ENCODE data around the gene INA.

Gene INA

DNA sequence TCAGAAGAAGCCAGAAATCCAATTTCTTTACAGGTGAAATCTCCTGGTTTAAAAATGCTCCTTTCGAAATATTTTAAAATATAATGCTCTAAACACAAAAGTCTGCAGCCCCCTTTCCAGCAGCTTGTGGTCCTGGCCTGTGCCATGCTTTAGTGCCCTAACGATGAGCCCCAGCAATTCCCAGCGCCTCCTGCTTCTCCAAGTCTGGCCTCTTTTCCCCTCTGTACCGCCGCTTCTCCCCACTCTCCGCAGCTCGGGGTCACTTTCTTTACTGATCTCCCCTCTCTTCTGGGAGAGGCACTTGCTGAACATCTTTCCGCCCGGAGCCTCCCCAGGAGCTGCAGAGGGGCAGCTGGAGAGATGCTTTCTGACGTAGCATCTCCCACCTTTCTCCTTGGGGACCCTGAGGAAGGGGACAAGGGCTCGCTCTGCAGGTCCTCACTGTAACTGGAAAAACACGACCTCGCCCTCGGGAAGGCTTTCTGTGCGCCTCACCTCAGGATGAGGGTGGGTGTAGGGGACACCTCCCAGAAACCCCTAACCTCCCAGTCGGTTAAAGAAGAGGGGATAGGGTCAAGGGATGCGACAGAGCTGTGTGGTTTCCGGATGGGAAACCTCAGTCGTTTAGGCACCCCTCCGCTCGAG lies 565 bp upstream of the INA start:
- DNase-seq (ENCODE audit: low spot score) = no peak

DNA sequence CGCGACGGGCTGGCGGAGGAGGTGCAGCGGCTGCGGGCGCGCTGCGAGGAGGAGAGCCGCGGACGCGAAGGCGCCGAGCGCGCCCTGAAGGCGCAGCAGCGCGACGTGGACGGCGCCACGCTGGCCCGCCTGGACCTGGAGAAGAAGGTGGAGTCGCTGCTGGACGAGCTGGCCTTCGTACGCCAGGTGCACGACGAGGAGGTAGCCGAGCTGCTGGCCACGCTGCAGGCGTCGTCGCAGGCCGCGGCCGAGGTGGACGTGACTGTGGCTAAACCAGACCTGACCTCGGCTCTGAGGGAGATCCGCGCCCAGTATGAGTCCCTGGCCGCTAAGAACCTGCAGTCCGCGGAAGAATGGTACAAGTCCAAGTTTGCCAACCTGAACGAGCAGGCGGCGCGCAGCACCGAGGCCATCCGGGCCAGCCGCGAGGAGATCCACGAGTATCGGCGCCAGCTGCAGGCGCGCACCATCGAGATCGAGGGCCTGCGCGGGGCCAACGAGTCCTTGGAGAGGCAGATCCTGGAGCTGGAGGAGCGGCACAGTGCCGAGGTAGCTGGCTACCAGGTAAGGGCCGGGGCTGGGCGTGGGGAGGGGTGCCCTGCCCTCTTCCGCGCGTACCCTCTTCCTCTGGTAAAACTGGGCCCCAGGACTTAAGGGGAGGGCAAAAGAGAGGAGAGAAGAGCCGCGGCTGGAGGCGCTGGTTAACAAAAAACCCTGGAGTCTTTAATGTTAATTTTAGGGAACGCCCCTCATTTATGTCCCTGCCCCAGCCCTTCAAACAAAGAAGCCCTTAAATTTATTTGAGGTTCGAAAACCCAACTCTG lies 987 bp downstream of the INA start:
- DNase-seq (ENCODE audit: low spot score) = no peak

DNA sequence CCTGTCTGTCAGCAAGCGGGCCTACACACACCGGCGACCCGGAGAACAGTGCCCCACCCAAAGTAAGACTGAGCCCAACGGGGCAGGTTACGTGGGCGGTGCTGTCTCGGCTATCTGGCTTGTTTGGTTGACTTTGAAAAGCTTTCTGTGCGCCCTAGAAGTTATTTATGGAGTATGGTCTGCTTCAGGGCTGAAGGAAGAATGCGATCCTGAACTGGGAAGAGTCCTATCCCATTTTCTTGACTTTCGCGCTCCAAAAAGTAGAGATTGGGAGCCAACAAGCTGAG lies 1.5 kb downstream of the INA start:
- DNase-seq (ENCODE audit: low spot score) = no peak

DNA sequence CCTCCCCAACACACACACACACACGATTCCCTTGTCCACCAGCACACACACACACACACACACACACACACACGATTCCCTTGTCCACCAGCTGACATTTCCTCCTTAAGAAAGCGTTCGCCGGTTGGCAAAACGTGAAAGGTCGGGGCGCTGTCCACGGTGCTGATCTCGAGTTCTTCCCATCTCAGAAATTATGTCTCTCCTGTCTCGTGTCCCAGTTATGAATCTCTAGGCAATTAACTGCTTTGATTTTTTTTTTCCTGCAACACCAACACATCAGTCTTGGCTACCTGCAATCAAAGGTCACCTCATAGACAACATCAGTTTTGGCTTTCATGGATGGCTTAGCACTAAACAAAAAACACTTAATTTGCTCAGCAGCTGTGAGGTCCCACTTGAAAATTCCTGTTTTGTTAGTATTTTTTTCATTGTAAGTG lies 1.9 kb downstream of the INA start:
- DNase-seq (ENCODE audit: low spot score) = peak; percentile 39

DNA sequence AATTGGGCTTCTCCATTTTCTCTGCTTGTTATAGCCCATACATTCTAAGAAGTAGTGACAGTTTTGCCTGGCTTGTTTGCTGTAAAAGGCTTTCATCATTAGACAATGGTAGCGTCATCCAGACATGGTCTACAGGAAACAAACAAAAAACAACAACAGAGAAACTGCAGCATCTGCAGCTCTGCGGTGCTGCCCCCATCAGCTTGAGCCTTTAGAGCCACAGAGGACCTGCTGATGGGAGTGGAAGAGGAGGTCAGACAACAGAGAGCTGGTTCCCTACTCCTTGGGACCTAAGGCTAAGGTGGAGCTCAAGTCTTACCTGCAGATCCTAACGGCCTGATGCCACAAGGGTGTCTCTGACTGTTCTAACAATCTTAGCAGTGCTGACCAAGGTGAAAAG lies 3.1 kb downstream of the INA start:
- no peak for DNase-seq (ENCODE audit: low spot score)

DNA sequence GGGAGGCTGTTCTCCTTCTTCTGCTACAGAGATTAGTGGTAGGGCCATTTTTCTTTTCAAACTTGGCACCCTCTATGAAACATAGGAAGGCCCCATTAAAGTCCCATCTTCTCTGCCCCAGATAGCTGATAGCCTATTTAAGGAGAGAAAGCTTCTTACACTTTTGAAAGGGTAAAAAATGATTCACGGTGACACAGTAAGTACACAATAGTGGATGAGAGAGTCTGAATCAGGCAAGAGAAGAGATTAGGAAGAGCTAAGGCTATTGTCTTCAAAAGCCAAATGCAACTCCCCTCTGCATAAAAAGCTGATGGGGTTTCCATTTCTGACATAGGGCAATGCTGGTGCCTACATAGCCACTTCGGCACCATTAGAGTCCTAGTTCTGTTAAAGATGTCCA lies 3.6 kb downstream of the INA start:
- DNase-seq (ENCODE audit: low spot score) = no peak

DNA sequence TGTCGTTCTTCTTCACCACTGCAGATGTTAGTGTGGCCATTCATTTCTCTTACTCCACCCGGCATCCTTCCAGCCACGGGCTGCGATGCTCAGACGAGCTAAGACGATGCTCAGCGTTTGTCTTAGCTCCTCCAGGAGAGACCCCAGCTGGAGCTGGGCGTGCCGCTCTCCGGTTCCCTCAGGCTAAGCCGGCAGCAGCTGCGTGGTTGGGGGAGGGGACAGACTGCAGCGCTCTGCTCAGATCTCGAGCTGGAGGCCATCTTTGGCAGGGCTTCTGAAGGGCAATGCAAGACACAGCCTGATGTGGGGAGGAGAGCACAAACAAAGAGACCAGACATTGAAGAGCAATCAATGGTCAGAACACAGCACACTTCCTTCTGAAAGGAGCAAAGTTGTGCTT lies 4.8 kb downstream of the INA start:
- no peak for DNase-seq (ENCODE audit: low spot score)

DNA sequence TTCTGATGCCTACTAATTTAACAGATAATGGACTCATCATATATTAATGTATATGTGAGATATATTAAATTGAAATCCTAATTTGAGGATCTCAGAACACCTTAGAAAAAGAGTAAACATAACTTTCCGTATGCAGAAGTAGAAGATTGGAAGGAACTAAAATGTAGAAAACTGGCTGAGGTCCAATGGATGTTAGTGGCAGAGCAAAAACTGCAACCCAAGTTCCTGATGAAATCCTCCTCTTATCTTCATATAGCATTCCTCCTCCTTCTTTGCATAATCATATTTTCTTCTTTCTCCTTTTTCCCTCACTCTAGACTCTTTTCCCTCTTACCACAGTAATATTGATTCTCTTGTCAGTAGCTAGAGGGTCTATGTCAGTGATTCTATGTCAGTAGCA lies 6.0 kb downstream of the INA start:
- DNase-seq (ENCODE audit: low spot score) = no peak

DNA sequence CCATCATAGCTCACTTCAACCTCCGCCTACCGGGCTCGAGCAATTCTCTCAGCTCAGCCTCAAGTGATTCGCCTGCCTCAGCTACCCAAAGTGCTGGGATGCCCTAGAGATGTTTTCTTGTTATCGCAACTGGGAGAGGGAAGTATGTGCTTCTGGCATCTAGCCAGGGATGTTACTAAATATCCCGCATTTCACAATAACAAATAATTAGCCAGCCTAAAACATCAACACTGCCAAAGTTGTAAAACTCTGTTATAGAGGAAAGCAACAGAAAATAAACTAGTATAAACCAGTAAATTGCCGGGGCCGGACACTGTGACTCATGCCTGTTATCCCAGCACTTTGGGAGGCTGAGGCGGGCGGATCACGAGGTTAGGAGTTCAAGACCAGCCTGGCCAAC lies 7.2 kb downstream of the INA start:
- DNase-seq (ENCODE audit: low spot score) = no peak

DNA sequence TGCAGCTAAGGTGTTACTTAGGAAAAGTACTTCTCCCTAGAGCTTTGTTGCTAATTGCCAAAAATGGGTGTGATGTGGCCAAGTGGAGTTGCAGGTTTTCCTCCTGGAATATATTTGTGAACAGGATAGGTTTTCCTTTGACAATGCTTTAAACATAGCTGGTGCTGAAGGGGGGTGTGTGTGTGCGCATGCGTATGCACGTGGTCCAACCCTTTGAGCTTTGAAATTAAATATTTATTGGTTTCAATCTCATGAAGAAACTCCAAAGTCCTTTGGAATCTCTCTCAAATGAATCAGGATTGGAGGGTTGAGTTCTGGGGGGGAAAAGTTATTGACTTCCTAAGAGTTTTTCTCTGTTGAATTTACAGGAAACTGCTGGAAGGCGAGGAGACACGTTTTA lies 11.1 kb downstream of the INA start:
- no peak for DNase-seq (ENCODE audit: low spot score)

DNA sequence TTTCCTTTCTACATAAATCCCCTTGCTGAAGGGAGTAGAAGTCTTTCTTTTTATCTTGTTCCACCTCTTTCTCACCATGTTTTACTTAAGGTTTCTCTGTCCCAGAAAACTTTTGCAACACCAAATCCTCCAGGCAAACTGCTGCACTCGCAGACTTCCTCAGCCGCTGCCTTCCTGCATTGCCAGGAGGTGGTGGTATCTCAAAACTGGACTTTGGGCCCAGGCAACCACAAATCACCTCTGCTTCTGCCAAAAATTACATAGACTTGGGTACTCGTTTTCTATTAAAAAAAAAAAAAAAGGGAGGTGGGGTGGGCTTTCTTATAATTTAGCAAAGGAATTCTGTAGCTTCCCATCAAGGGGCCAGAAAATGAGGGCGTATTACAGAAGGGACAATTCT lies 14.7 kb downstream of the INA start:
- no peak for DNase-seq (ENCODE audit: low spot score)

DNA sequence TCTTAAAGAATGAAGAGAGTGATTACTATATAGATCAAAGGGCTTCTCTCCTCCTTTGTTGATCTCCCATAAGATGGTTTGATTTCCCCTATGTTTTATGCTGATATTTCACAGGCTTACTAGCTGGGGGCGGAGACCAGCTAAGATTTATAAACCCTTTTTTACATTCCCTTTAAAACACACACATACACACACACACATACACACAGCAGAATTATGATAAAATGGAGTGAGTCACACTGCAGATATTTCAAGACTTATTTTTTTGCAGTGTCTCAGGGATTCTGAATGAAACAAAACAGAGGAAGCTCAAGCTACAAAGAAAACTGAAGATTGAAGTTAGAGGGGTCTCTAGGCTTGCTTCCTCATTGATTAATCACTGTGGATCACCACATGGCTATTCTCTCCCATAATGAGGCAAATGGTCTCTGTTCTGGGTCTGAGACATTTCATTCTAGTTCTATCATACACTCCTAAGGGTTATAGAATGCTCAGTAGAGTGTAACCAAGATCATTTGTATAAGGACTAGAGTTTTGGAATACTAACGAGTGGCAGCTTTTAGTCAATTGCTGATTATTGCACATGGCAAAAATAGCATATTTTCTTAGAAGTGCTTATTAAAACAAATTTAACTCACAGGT lies 18.6 kb downstream of the INA start:
- peak; percentile 52 for DNase-seq (ENCODE audit: low spot score)

DNA sequence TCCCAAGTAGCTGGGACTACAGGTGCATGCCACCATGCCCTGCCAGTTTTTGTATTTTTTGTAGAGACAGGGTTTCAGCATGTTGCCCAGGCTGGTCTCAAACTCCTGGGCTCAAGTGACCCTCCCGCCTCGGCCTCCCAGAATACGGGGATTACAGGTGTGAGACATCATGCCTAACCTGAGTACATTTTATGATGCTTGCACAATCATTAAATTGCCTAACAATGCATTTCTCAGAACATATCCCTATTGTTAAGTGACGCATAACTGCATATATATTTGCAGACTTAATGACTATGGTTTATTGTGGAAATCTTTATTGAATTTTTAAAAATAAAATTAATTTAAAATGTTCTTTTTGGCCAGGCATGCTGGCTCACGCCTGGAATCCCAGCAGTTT lies 30.7 kb downstream of the INA start:
- no peak for DNase-seq (ENCODE audit: low spot score)

DNA sequence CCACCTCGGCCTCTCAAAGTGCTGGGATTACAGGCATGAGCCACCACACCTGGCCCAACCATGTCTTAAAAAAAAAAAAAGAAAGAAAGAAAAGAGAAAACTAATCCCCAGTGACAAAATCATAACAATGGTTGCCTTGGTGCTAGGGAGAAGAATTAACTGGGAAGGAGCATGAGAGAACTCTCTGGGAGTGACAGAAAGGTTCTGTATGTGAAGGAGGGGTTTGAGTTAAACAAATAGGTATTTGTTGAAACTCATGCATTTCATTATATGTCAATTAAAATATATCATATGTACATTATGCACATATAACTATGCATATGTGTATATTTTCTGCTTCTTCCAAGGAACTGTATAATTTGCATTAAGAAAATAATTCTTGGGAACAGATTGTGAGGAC lies 33.3 kb downstream of the INA start:
- DNase-seq (ENCODE audit: low spot score) = no peak

DNA sequence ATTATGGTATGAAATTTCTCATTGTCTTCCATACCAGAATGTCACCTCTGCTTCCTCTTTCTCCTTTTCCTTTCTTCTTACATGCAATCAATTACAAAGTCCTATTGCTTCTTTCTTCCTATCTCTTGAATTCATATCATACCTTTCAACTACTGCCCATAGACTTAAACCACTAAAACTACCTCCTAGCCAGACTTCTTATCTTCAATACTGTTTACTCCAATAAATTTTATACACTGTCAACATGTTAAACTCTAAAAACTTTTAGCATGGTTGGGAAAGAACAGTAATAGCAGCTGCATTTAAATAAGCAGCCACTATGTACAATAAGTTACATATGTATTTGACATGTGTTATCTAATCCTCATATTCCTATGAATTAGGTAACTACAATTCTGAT lies 39.1 kb downstream of the INA start:
- DNase-seq (ENCODE audit: low spot score) = no peak

DNA sequence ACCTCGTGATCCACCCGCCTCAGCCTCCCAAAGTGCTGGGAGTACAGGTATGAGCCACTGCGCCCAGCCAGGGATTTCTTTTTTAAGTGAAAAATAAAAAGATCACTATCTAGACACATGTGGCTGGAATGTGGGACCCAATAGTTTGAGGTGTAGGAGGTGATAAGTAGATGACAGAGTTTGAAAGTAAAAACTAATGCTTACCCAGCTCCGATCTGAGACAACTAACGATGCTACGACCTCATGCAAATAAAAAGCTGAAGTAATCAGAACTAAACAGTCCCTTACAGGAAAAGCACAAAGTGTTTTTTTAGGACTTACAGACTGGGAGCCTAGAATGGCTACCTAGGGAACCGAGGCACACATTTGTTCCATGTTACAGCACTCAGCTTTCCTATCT lies 51.0 kb downstream of the INA start:
- no peak for DNase-seq (ENCODE audit: low spot score)

DNA sequence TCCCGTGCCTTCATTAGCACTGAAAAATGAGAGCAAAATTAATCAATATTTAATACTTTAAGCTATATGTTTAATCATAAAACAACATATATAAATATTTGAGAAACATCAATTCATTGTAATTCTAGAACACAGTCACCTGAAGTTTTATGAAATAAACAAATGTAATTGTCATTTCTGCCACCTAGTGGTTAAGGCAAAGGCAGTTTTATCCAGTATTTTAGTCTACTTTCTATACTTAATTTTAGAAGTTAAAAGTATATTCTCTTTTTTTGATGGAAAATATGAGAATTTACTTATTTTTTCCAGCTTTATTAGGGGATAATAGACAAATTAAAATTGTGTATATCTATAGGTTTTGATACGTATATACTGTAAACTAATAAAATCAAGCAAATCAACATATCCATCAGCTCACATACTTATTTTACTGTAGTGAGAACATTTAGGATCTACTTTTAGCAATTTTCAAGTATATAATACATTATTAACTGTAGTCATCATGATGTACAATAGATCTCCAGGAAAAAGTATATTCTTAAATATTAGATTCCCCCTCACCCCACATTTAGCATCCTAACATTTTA lies 57.1 kb downstream of the INA start:
- peak; percentile 21 for DNase-seq (ENCODE audit: low spot score)

DNA sequence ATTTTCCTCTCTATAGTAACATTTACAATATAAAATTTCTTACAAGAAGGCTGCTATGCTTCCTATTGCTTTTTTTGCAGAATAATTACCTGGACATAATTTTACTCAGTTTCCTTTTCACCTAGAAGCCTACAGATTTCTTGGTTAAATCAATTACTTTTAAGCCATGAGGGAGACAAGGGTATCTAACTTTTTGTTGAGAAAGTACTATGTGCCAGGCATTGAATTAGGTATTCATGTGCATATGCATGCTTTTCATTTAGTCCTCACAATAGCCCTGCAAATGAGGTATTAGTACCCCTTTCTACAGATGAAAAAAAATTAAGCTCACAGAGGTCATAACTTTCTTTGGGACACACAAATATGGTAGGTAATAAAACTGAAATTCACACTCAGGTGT lies 57.6 kb downstream of the INA start:
- no peak for DNase-seq (ENCODE audit: low spot score)

DNA sequence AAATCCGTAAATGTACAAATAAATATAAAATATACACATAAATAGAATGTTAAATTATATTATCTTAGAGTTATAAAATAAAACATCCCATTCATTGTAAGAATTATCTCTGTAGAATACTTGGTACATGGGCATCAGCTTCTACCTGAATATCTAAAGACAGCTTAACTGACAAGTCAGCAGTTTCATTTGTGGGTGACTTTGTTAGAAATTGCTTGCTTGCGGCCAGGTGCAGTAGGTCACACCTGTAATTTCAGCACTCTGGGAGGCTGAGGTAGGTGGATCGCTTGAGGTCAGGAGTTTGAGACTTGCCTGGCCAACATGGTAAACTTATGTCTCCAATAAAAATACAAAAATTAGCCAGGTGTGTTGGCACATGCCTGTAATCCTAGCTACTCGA lies 59.4 kb downstream of the INA start:
- no peak for DNase-seq (ENCODE audit: low spot score)
